Transverse colon (tissue), 4 donors: ENCODE results near the gene LIPE. TPM values are rescaled to one million over a fixed set of nuclear protein-coding genes. Genes with fewer than 3 reads are reported as not detected.

ENCODE experiments used
- DNase-seq: peaks from one replicate; pipeline ENCODE4 v3.0.0-alpha.2; 2019
- H3K27ac ChIP-seq, 4 donors: fragments of 200-600 bp; sonication (generic); 2 replicates each; pipeline ENCODE4 v1.5.1; 2016 to 2018; ENCODE audit warnings: inconsistent platforms in 4 of 4
- H3K27me3 ChIP-seq: fragments of 200-600 bp; sonication (generic); 2 replicates; pipeline ENCODE4 v1.5.1; 2017; ENCODE audit warnings: inconsistent platforms
- H3K36me3 ChIP-seq, 4 donors: fragments of 200-600 bp; sonication (generic); 2 replicates each; pipeline ENCODE4 v1.5.1; 2017 to 2019; ENCODE audit warnings: inconsistent platforms in 4 of 4
- H3K4me1 ChIP-seq, 4 donors: fragments of 200-600 bp; sonication (generic); 2 replicates each; pipeline ENCODE4 v1.5.1; 2017 to 2020; ENCODE audit warnings: inconsistent platforms in 4 of 4
- H3K4me3 ChIP-seq, 4 donors: fragments of 200-600 bp; sonication (generic); 1 replicate in 1 of 4; 2 replicates in 3 of 4; pipeline versions ENCODE4 v1.5.1 to v1.6.1; 2017 to 2019; ENCODE audit warnings: inconsistent platforms in 4 of 4
- H3K9me3 ChIP-seq, 2 donors: fragments of 200-600 bp; sonication (generic); 2 replicates each; pipeline ENCODE4 v1.5.1; 2017 to 2019; ENCODE audit warnings: inconsistent platforms in 2 of 2
- CTCF ChIP-seq, 5 experiments: fragments of 200-600 bp in 3 of 5; fragments of 450-650 bp in 2 of 5; sonication (generic) in 3 of 5; IDR thresholded peaks; 1 replicate in 2 of 5; 2 replicates in 3 of 5; pipeline ENCODE4 v1.5.1; 2016 to 2017; ENCODE audit warnings: antibody characterized with exemption in 5 of 5, inconsistent platforms in 3 of 5, mild to moderate bottlenecking in 2 of 5, moderate library complexity in 1 of 5
- EP300 ChIP-seq: sonication (generic); formaldehyde crosslinking; IDR thresholded peaks from one replicate; pipeline ENCODE4 v1.6.1; 2017; ENCODE audit warnings: antibody characterized with exemption, low read depth
- POLR2A ChIP-seq: fragments of 450-650 bp; IDR thresholded peaks from one replicate; pipeline ENCODE4 v1.6.1; 2016; ENCODE audit warnings: antibody characterized with exemption, mild to moderate bottlenecking, moderate library complexity
- POLR2AphosphoS5 ChIP-seq, 3 donors: sonication (generic); formaldehyde crosslinking; IDR thresholded peaks; one replicate each; pipeline ENCODE4 v1.6.1; 2016; ENCODE audit warnings: antibody characterized with exemption in 3 of 3
- WGBS, 2 donors: methylation state at CpG; one replicate each; pipeline ENCODE4 v1.1.5; 2018; ENCODE audit warnings: low coverage in 1 of 2; 5-methylcytosine and 5-hydroxymethylcytosine counted together
- in situ Hi-C, 4 donors: fragments of 200-750 bp; cut with MboI; loops; one replicate each; pipeline versions ENCODE4 v1.15.0 to v1.15.1; 2017; ENCODE audit warnings: low sequenced_read_pairs in 3 of 4, low pct_ligation_motif_present in 1 of 4, low pct_unique_long_range_greater_than_20kb in 1 of 4
- intact Hi-C: fragments of 100-400 bp; cut with DNase I; formaldehyde crosslinking; loops from one replicate; pipeline ENCODE4 v1.15.1; 2023; ENCODE audit warnings: low total_unique reads
- total RNA-seq, 4 donors: library from RNA; depleted of rRNA; stranded (reverse); fragments of >200 nt; gene quantifications; one replicate each; pipeline ENCODE4 v1.1.0, GENCODE V29; 2016

Gene LIPE
- total RNA-seq, 4 donors from 2014 or later: 7.1 to 60.2 (median 25.9) TPM

GRCh38 chr19:42443944-42444398, 16.8 kb upstream of the LIPE start:
- Histone ChIP-seq H3K4me1 (peaks cover 0 to 27% (median 6%) of the 10 kb centered on the region in 4 donors), H3K9me3 (no peaks in the 10 kb centered on the region), H3K36me3 (no peaks in the 10 kb centered on the region), H3K4me3 (no peak overlapping the region), H3K27ac (peak overlapping the region in 2 of 4 donors; percentile 16 to 31), H3K27me3 (no peaks in the 10 kb centered on the region)
- TF ChIP-seq POLR2A: no peak
- TF ChIP-seq CTCF (IDR thresholded peaks at IDR 0.05): no peak
- no peak for TF ChIP-seq EP300
- no peak for TF ChIP-seq POLR2AphosphoS5 (IDR thresholded peaks at IDR 0.05)
- 55 to 59% methylated on average over 4 of the region's 4 CpGs for WGBS, 2 donors
- intact Hi-C loops: loop anchor here (5.0 kb wide), 1 partner anchor 1147 kb away; no protein-coding TSS in a partner anchor
- in situ Hi-C loops: no loop called here
- no peak for DNase-seq

GRCh38 chr19:42442833-42443232, 15.6 kb upstream of the LIPE start, which contains the start of gene CXCL17:
CXCL17 (minus strand) TSS chr19:42442946; CDS start chr19:42442832, 114 bp downstream.
- H3K27ac ChIP-seq: peak within 1 kb of the TSS in 2 of 4 donors; percentile 16 to 31
- H3K9me3 ChIP-seq: no peaks in the 10 kb centered on the region
- 93% methylated on average over 6 to 7 of the region's 7 CpGs for WGBS, 2 donors
- H3K4me1 ChIP-seq: peaks cover 0 to 21% (median 6%) of the 10 kb centered on the region in 4 donors
- in situ Hi-C loops: no loop called here
- H3K36me3 ChIP-seq: no peaks in the 10 kb centered on the region
- no peak within 1 kb of the TSS for H3K4me3 ChIP-seq
- no peak for TF ChIP-seq POLR2AphosphoS5 (IDR thresholded peaks at IDR 0.05)
- TF ChIP-seq CTCF (IDR thresholded peaks at IDR 0.05): no peak
- TF ChIP-seq POLR2A: no peak
- no peak for TF ChIP-seq EP300
- no peaks in the 10 kb centered on the region for H3K27me3 ChIP-seq
- DNase-seq: no peak
- intact Hi-C loops: loop anchor here (5.0 kb wide), 1 partner anchor 1146 kb away; no protein-coding TSS in a partner anchor

GRCh38 chr19:42441049-42441445, 13.9 kb upstream of the LIPE start:
- no peaks in the 10 kb centered on the region for H3K27me3 ChIP-seq
- TF ChIP-seq POLR2AphosphoS5 (IDR thresholded peaks at IDR 0.05): no peak
- H3K27ac ChIP-seq: no peak overlapping the region
- WGBS, 2 donors: 46 to 56% methylated on average over 2 of the region's 2 CpGs
- in situ Hi-C loops (no loop called here), intact Hi-C loops (loop anchor here (5.0 kb wide), 1 partner anchor 1144 kb away; no protein-coding TSS in a partner anchor)
- no peak for DNase-seq
- peaks cover 0 to 21% (median 6%) of the 10 kb centered on the region in 4 donors for H3K4me1 ChIP-seq
- no peaks in the 10 kb centered on the region for H3K9me3 ChIP-seq
- no peak overlapping the region for H3K4me3 ChIP-seq
- no peaks in the 10 kb centered on the region for H3K36me3 ChIP-seq

GRCh38 chr19:42440357-42441048, 13.3 kb upstream of the LIPE start:
- no peak overlapping the region for H3K4me3 ChIP-seq
- peak; percentile 82 to 95 (median 91) for TF ChIP-seq CTCF (IDR thresholded peaks at IDR 0.05)
- TF ChIP-seq POLR2AphosphoS5 (IDR thresholded peaks at IDR 0.05): no peak
- no peak for TF ChIP-seq POLR2A
- 27 to 36% methylated on average over 4 to 16 of the region's 16 CpGs for WGBS, 2 donors
- no peak overlapping the region for H3K27ac ChIP-seq
- no peaks in the 10 kb centered on the region for H3K36me3 ChIP-seq
- no peaks in the 10 kb centered on the region for H3K27me3 ChIP-seq
- peaks cover 0 to 21% (median 6%) of the 10 kb centered on the region in 4 donors for H3K4me1 ChIP-seq
- DNase-seq: peak; percentile 84
- in situ Hi-C loops: no loop called here
- intact Hi-C loops: loop anchor here (5.0 kb wide), 1 partner anchor 1143 kb away; no protein-coding TSS in a partner anchor
- H3K9me3 ChIP-seq: no peaks in the 10 kb centered on the region
